ENCODE data around the gene SLC28A3.

The SLC28A3 gene

GRCh38 chr9:84239343-84239742, 101.2 kb downstream of the SLC28A3 start:
- no peak for DNase-seq (ENCODE audit: low read depth)

DNA sequence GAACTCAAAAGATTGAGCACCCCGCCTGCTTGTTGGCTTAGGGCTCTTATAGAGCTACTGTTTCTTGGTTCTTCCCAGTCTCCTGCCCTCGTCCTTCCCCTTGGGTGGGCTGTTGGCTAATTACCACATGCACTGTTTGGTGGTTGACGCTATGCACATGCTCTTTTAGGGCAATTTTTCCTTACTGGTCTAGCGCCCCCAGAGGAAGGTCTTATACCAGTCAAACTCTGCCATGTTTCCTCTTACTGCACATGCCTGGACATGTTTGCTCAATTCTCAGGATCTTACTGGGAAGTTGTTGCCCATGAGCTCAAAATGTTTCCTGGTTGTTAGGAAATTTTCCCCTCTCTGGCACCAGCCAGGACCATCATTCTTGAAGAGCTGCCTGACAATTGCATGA, 101.9 kb downstream of the SLC28A3 start:
- no peak for DNase-seq (ENCODE audit: low read depth)

GRCh38 chr9:84235511-84235910, 105.0 kb downstream of the SLC28A3 start:
- DNase-seq (ENCODE audit: low read depth), result no peak

GRCh38 chr9:84230355-84231145, 110.0 kb downstream of the SLC28A3 start:
- DNase-seq (ENCODE audit: low read depth), result no peak

GRCh38 chr9:84229191-84229590, 111.4 kb downstream of the SLC28A3 start:
- no peak for DNase-seq (ENCODE audit: low read depth)

DNA sequence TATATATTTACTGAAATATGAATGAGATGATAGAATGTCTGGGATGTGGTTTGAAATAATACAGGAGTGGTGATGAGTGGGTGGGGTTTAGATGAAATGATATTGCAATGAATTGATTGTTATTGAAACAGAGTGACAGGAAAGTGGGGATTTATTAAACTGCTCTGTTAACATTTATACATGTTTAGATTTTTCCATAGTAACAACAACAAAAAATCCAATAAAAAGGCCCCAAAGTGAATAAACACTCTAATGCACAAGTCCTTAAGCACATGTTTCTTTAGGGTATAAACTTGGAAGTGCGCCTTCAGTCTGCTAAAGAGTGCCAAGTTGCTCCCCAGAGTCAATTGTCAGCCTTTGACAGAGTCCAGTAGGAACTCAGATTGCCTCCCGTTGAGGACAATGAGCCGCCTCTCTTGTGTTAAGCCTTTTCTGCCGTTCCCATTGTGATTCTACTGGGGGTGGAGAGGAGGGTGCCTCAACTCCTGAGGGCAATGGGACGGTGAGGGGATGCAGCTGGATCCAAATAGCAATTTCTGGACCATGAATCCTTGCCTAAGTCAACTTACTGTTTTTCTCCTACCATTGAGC, 112.3 kb downstream of the SLC28A3 start:
- no peak for DNase-seq (ENCODE audit: low read depth)

DNA sequence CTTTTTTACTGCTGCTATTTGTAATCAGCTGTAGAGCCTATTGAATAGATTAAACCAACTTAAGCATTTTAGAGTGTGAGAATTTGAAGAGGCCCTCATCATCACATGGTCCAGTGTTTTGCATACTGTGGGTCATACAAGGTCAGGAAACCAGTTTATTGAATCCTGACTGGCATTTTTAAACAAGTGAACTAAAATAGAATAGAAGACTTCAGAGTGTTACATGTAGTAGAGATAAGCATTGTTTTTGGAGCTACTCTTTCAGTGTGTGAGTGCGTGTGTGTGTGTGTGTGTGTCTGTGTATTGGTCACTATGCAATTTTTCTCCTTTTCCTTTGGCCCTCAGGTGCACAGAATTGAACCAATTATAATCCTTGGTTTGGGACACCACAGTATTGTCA, 114.4 kb downstream of the SLC28A3 start:
- no peak for DNase-seq (ENCODE audit: low read depth)
